Body of pancreas (tissue), 4 donors: ENCODE results near the gene PCSK2. TPM values are rescaled to one million over a fixed set of nuclear protein-coding genes. Genes with fewer than 3 reads are reported as not detected.

Experiments
- ATAC-seq: fragments of 150-250 bp; one replicate; pipeline ENCODE4 v1.9.1; 2016
- DNase-seq, 4 donors: peaks; one replicate each; pipeline ENCODE4 v3.0.0-alpha.2; 2019
- H3K27ac ChIP-seq, 4 donors: fragments of 200-600 bp; sonication (generic); 1 replicate in 3 of 4; 2 replicates in 1 of 4; pipeline versions ENCODE4 v1.5.1 to v1.6.1; 2016 to 2019; ENCODE audit warnings: mild to moderate bottlenecking in 1 of 4, mixed read lengths in 1 of 4, moderate library complexity in 1 of 4
- H3K27me3 ChIP-seq, 2 donors: fragments of 200-600 bp; sonication (generic); one replicate each; pipeline ENCODE4 v1.6.0; 2016; ENCODE audit warnings: mild to moderate bottlenecking in 1 of 2
- H3K36me3 ChIP-seq, 2 donors: fragments of 200-600 bp; sonication (generic); replicated peaks in 1 of 2; 2 replicates each; pipeline ENCODE4 v1.5.1; 2016; ENCODE audit warnings: low read depth in 2 of 2; ENCODE audit not compliant: insufficient read depth in 1 of 2
- H3K4me1 ChIP-seq: fragments of 200-600 bp; sonication (generic); one replicate; pipeline ENCODE4 v1.6.0; 2016
- H3K4me3 ChIP-seq, 2 donors: fragments of 200-600 bp; sonication (generic); 1 replicate in 1 of 2; 2 replicates in 1 of 2; pipeline ENCODE4 v1.5.1; 2016 to 2019
- H3K9me3 ChIP-seq, 3 donors: fragments of 200-600 bp; sonication (generic); 1 replicate in 2 of 3; 2 replicates in 1 of 3; pipeline ENCODE4 v1.5.1; 2016
- POLR2A ChIP-seq, 3 donors: fragments of 450-650 bp; IDR thresholded peaks; one replicate each; pipeline ENCODE4 v1.6.1; 2016; ENCODE audit warnings: antibody characterized with exemption in 3 of 3, mild to moderate bottlenecking in 2 of 3
- WGBS, 2 donors: methylation state at CpG; one replicate each; pipeline ENCODE4 v1.1.5; 2017; 5-methylcytosine and 5-hydroxymethylcytosine counted together
- intact Hi-C: fragments of 100-400 bp; cut with DNase I; formaldehyde crosslinking; loops from one replicate; pipeline ENCODE4 v1.15.1; 2023
- total RNA-seq, 2 donors: library from RNA; depleted of rRNA; stranded (reverse); fragments of >200 nt; gene quantifications; one replicate each; pipeline ENCODE4 v1.1.0, GENCODE V29; 2016
- TF ChIP-seq, protein P1 (sequence below), 7 experiments: fragments of 450-650 bp in 4 of 7; fragments of 200-600 bp in 3 of 7; sonication (generic) in 3 of 7; IDR thresholded peaks; one replicate each; pipeline ENCODE4 v1.5.1; 2016 to 2019; ENCODE audit warnings: antibody characterized with exemption in 7 of 7

The PCSK2 gene
- total RNA-seq, 2 donors from 2014 or later = 3.3 to 7.0 TPM

DNA sequence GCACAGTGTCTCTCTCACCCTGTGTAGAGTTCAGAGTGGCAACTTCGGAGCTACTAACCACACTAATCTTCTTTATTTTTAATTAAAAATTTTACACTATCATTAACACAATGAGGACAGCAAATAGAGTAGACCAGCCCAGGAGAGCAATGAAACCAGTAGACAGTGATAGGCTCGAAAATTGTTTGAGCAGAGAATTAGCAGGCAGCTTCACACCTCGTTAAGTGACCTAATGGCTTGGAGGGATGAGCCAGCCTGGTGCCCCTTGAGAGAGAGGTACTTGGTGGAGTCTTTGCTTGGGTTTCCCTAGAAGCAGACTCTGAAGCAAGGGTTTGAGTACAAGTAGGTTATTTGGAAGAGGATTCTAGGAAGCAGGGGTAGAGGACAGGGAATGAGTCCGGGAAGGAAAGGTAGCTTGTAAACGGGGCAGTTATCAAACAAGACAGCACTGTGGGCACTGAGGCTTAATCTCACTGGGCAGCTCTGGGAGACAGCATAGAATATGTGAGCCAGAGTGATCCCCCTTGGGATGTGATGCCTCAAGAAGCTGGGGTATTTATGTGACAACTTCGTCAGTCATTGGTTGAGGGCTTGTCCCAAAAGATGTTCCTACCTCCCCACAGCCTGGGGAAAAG is 146.1 kb downstream of the PCSK2 start:
- intact Hi-C loops = no loop called here
- ATAC-seq (no peak), DNase-seq (no peak)
- TF ChIP-seq, protein P1, sequence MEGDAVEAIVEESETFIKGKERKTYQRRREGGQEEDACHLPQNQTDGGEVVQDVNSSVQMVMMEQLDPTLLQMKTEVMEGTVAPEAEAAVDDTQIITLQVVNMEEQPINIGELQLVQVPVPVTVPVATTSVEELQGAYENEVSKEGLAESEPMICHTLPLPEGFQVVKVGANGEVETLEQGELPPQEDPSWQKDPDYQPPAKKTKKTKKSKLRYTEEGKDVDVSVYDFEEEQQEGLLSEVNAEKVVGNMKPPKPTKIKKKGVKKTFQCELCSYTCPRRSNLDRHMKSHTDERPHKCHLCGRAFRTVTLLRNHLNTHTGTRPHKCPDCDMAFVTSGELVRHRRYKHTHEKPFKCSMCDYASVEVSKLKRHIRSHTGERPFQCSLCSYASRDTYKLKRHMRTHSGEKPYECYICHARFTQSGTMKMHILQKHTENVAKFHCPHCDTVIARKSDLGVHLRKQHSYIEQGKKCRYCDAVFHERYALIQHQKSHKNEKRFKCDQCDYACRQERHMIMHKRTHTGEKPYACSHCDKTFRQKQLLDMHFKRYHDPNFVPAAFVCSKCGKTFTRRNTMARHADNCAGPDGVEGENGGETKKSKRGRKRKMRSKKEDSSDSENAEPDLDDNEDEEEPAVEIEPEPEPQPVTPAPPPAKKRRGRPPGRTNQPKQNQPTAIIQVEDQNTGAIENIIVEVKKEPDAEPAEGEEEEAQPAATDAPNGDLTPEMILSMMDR (IDR thresholded peaks at IDR 0.05) = no peak
- TF ChIP-seq POLR2A (IDR thresholded peaks at IDR 0.05) = no peak
- Histone ChIP-seq H3K4me3 (no peak overlapping the region), H3K36me3 (no peaks in the 10 kb centered on the region), H3K27ac (no peak overlapping the region), H3K27me3 (no peaks in the 10 kb centered on the region), H3K9me3 (no peaks in the 10 kb centered on the region), H3K4me1 (no peaks in the 10 kb centered on the region)
- 37 to 39% methylated on average over 6 of the region's 6 CpGs for WGBS, 2 donors

DNA sequence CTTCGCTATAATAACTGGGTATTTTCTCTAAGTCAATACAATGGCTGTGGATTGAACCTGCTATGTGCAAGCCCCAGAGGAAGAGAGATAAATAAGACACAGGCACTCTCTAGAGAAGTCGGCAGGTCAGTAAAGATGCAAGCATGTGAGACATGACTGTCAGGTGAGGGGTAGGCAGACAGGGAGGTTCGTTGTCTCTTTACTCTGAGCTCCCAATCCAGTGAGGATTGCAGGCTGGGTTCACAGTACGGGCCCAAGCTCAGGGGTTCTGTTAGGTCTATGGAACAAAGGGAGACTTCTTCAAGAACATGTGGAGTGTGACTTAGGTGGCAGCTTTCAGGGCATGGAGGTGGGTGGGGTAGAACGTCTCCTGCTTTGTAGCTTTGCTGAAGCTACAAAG is 147.2 kb downstream of the PCSK2 start:
- no peak for TF ChIP-seq POLR2A (IDR thresholded peaks at IDR 0.05)
- TF ChIP-seq, protein P1 (IDR thresholded peaks at IDR 0.05) = no peak
- ATAC-seq (no peak), DNase-seq (no peak)
- no peaks in the 10 kb centered on the region for H3K9me3 ChIP-seq
- H3K4me3 ChIP-seq = no peak overlapping the region
- 61 to 67% methylated on average over 5 of the region's 5 CpGs for WGBS, 2 donors
- no peak overlapping the region for H3K27ac ChIP-seq
- H3K27me3 ChIP-seq = no peaks in the 10 kb centered on the region
- H3K36me3 ChIP-seq = no peaks in the 10 kb centered on the region
- no peaks in the 10 kb centered on the region for H3K4me1 ChIP-seq
- intact Hi-C loops = no loop called here

DNA sequence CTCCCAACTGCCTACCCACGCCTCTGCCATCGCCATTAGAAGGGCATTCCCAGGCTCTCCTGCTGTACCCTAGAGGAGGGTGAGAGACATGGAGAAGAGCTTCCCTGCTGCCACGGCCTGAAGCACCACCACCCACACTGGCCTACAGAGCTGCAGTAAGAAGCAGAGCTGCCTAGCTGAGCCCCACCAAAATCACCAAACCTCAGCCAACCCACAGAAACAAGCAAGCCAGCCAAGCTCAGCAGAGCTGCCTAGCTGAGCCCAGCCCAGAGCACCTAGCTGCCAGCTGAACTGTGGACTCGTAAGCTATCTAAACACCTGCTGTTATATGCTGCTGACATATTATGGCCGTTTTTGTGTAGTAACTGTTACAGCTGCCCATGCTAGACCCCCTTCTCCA is 149.2 kb downstream of the PCSK2 start:
- H3K36me3 ChIP-seq = no peaks in the 10 kb centered on the region
- WGBS, 2 donors = 66 to 72% methylated on average over 5 of the region's 5 CpGs
- no peaks in the 10 kb centered on the region for H3K27me3 ChIP-seq
- no peak overlapping the region for H3K27ac ChIP-seq
- ATAC-seq (no peak), DNase-seq (no peak)
- intact Hi-C loops = no loop called here
- H3K9me3 ChIP-seq = no peaks in the 10 kb centered on the region
- H3K4me1 ChIP-seq = no peaks in the 10 kb centered on the region
- H3K4me3 ChIP-seq = no peak overlapping the region
- TF ChIP-seq POLR2A (IDR thresholded peaks at IDR 0.05) = no peak

DNA sequence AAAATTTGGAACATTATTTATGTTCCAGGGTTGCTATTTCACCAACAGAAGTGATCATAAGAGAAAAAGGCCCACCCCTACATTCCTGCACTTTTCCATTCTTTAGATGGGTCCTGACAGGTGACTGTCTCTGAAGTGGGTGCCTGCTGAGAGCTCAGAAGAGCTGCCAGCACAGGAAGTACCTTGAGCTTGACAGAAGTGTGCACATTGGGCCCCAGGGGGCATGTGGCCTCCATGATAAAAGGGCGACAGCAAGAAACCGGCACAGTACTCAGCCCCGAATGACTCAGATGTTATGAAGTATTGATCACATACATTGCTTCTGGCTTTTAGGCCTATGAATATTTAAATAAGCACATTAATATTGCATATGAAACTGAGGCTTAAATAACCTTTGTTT is 150.4 kb downstream of the PCSK2 start:
- DNase-seq (no peak), ATAC-seq (no peak)
- TF ChIP-seq, protein P1 (IDR thresholded peaks at IDR 0.05) = no peak
- no peak for TF ChIP-seq POLR2A (IDR thresholded peaks at IDR 0.05)
- Histone ChIP-seq H3K4me1 (no peaks in the 10 kb centered on the region), H3K27ac (no peak overlapping the region), H3K4me3 (no peak overlapping the region), H3K9me3 (no peaks in the 10 kb centered on the region), H3K27me3 (no peaks in the 10 kb centered on the region), H3K36me3 (no peaks in the 10 kb centered on the region)
- WGBS, 2 donors = 79 to 80% methylated on average over 3 of the region's 3 CpGs
- intact Hi-C loops = no loop called here

DNA sequence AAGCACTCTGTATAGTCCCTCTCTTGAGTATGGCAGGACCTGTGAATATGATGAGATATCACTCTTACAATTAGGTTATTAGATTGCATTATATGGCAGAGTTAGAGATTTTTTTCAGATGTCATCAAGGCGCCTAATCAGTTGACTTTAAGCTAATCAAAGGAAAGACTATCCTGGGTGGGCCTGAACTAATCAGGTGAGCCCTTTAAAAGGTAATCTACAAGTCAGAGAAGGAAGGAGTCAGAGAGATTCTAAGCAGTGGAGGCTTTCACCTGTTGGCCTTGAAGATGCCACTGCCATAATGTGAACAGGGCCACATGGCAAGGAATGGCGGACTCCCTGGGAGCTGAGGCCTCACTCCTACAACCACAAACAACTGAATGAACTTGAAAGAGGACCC is 152.8 kb downstream of the PCSK2 start:
- 91 to 94% methylated on average over 2 of the region's 2 CpGs for WGBS, 2 donors
- Histone ChIP-seq H3K4me1 (no peaks in the 10 kb centered on the region), H3K4me3 (no peak overlapping the region), H3K27ac (no peak overlapping the region), H3K27me3 (no peaks in the 10 kb centered on the region), H3K9me3 (no peaks in the 10 kb centered on the region), H3K36me3 (no peaks in the 10 kb centered on the region)
- no peak for TF ChIP-seq POLR2A (IDR thresholded peaks at IDR 0.05)
- TF ChIP-seq, protein P1 (IDR thresholded peaks at IDR 0.05) = no peak
- ATAC-seq (no peak), DNase-seq (no peak)
- intact Hi-C loops = no loop called here
